CD4-positive, alpha-beta T cell treated with Interleukin-6 at 100 ng/mL for 8 hours (primary cell): ENCODE results near the gene UCMA.

ENCODE experiments used
- DNase-seq: peaks from one replicate; pipeline ENCODE4 v3.0.0-alpha.2; 2020; ENCODE audit warnings: mixed read lengths, low spot score

UCMA gene

DNA sequence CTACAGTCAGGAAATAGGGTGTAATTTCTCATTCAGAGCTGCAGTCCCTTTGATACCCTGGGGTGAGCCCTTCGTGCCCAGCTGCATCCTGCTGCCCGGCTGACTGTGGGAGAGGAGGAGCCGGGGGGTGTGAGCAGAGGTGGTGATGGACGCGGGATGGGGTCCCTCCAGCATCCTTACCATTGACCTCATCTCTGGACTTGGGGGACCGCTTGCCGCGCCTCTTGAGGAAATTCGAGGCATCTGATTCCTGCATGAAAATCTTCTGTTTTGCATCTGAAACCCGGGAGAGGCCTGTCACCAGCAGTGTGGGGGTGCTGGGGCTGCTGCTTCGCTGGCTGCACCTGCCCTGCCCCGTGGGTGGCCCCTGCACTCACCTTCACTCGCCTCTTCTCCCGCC lies 816 bp downstream of the UCMA start:
- DNase-seq = no peak

DNA sequence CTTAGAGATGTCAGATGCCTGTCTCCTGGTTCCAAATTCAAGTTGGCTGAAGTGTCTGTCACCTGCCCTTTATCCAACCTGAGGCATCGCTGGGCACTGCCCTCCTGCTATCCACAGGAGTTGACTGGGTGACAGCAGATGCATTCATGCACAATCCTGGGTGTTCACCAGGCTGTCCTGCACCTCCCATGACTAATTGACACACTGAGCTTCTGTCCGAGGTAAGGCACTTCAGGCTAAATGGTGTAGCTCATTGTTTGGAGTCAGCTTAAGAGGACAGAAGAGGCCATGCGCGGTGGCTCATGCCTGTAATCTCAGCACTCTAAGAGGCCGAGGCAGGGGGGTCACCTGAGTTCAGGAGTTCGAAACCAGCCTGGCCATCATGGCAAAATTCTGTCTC lies 2.4 kb downstream of the UCMA start:
- DNase-seq = no peak

DNA sequence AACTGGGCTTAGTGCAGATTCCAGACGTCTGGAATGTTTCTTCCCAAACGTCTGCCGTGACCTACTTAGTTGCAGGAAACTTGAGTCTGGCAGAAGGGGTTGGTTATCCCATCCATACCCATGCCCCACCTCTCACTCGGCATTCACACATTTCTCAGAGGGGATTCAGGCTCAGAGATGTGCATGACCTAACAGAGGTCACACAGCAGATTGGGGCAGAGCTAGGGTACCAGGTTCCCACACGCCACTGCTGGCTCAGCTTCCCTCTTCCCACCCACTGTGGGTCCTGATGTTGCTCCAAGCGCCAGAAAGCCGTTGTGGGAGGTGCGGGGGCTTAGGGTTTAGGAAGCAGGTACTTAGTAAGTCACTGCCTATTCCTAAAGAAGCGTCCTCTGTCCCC lies 3.0 kb downstream of the UCMA start:
- no peak for DNase-seq

DNA sequence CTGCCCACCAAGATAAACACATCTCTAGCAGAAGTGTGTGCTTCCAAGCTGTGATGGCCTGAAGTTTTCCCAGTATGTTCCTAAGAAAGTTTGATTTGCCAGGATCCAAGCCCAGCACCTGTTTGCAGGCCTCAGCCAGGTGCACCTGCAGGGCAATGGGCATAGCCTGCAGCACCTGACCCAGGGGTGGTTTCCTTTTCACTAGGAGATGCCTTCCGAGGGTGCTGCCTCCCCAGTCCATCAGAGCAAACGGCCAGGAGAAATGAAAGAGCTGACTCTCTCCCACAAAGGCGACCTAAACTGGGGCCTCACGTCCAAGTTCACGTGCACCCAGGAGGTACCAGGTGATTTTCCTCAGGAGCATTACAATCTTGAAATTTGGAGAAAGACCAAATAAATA lies 7.1 kb downstream of the UCMA start:
- no peak for DNase-seq

DNA sequence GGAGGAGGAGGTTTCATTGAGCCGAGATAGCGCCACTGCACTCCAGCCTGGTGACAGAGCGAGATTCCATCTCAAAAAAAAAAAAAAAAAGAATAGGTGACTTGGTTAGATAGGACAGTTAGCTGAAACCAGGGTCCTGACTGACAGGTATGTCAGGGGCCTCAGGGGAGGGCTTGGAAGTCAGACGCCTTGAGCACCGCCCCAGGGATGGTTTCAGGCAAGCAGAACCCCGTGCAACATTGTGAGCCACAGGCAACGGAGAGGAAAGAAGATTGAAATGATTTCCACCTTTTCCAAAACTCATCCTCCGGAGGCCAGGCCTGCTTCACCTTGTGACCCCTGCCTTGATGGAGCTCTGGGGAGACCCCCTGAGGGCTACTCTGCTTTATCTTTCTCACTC lies 8.6 kb downstream of the UCMA start:
- DNase-seq = no peak

DNA sequence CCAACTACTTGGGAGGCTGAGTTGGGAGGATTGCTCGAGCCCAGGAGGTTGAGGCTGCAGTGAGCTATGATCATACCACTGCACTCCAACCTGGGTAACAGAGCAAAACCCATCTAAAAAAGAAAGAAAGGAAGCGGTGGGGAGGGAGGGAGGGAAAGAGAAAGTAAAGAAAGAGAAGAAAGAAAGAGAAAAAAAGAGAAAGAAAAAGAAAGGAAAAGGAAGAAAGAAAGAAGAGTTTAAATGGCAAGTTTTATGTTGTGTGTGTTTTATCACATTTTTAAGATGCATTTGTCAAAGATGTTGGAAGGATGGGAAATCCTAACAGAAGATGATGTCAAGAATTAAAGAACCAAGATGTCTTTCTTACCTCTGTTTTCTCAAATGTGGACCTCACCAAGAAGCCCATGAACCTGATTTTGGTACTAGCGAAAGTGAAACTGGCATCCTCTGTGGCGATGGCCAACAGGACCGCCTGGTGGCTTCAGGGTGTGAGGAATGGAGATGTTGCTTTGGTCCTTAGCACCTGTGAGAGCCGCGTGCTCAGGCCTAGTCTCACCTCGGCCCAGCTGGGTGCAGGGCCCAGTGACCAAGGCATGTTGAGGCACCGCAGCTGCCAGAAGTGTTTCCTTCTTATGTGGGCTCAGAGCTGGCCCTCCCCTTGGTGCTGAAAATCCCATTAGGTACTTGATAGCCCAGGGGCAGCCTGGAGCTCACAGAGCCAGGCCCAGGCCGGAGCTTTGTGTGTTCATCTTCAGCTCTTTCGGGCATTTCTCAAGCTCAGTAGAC lies 9.8 kb downstream of the UCMA start:
- DNase-seq = no peak

DNA sequence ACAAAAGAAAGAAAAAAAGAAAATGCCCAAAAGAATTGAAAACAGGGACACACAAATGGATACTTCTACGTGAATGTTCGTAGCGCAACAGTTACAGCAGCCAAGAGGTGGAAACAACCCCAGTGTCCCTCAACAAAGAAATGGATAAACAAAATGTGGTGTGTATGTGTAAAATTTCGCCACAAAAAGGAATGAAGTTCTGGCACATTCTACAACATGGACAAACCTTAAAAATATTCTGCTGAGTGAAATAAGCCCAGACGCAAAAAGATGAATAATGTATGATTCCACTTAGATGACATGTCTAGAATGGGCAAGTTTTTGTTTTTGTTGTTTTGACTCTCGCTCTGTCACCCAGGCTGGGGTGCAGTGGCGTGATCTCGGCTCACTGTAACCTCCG lies 10.9 kb downstream of the UCMA start:
- no peak for DNase-seq

DNA sequence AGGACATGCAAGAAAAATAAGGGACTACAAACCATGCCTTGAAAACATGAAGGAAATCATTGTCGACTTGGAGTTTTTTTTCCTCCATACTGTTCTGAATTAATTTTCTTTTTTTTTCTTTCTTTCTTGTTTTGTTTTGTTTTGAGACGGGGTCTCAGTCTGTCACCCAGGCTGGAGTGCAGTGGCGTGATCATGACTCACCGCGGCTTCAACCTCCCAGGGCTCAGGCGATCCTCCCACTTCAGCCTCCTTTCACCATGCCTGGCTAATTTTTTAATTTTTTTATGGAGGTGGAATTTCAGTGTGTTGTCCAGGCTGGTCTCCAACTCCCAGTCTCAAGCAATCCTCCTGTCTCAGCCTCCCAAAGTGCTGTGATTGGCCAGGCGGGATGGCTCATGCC lies 11.6 kb downstream of the UCMA start:
- no peak for DNase-seq

DNA sequence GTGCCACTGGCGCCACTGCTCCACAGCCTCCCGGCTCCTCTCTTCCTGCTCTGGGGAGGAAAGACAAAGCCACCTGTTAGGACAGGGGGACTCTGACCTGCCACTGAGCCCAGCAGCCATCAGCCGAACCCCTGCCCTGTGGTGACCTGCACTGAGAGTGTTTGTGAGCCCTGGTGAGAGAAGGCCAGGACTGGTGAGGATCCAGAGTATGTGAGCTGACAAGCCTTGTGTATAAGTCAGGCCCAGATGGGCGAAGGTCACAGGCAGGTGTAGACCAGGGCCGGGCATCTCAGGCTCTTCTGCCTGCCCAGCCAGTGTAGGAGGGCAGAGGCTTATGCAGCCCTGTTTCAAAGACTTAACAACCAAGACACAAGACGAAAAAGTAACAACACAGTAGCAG lies 12.0 kb downstream of the UCMA start:
- DNase-seq = no peak

DNA sequence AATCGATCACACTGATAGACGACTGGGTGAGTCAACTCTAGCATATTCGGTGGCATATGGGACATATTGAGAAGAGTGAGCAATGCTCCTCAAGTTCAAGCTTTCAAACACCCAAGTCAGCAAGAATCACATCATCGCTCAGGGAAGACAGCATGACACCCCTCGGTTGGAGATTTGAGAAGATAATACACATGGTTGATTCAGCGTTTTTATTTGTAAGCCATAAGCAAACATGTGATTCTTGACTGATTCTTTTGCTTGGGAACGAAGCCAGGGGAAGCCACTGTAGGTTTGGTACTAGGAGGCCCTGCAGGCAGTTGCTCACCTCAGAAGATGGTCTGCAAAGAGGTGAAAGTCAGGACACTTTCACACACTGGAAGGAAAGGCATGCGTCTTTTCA lies 12.6 kb downstream of the UCMA start:
- no peak for DNase-seq

DNA sequence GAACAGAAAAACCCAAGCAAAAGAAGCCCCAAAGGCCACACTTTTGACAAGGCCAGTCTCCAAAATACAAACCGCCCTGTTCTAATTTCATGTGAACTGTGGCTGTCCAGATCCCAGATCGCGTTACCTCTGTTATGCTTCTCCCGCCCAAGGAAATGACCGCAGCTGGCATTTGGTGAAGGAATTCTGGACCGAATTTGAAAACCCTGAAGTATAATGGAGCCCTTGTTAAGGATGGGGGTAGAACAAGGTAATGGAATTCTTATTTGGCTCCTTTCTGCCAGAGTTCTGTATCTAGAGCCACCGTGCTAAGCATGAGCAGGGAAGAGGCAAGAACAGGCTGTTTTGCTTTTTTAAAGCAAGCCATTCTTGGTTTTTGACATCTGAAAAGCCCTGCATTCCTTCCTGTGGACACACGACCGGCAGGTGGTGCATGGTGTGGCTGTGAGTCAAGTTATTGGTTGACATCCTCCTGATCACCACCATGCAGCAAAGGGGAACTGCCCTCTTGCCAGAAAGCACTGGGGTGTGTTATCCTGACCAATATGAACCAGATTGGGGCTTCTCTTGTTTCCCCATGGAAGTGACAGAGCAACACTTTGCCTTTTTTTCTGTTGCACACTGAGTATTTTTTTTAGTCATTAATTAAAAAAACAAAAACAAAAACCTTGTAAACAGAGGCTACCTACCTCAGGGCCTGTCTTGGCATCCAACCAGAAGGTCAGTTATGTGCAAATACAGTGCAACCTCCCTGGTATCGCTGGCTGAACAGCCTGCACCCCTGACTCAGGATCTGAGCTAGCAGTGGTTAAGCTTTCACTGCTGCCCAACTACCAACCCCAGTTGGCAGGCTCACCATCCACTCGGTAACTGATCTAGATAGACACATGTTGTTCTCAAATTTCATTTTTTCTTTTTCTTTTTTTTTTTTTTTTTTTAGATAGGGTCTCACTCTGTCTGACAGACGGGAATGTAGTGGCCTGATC lies 14.2 kb downstream of the UCMA start:
- no peak for DNase-seq

DNA sequence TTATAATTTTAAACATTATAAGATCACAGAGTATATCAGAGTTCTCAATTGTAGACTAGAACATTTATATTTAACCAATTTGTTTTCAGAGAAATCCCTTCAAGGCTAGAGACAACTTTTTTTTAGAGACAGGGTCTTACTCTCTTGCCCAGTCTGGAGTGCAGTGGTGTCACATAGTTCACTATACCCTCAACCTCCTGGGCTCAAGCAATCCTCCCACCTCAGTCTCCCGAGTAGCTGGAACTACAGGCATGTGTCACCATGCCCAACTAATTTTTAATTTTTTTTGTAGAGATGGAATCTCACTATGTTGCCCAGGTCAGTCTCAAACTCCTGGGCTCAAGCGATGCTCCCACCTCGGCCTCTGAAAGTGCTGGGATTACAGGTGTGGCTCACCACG lies 15.3 kb downstream of the UCMA start:
- DNase-seq = no peak

DNA sequence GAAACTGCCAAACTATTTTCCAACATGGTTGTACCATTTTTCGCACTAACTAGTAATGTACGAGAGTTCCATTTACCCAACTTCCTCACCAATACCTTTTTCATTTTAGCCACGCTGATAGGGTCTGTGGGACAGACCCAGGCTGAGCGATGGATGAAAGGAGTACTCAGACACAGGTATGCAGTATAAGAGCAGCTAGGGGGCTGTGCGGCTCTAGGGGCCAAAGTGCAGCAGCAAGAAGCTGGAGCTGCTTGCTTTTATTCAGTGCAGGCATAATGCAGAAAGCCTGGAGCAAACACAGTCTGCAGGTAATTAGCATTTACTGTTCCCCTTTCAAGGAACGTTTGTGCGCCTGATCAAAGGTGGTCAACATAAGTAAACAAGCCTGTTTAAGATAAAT lies 21.0 kb downstream of the UCMA start:
- no peak for DNase-seq

DNA sequence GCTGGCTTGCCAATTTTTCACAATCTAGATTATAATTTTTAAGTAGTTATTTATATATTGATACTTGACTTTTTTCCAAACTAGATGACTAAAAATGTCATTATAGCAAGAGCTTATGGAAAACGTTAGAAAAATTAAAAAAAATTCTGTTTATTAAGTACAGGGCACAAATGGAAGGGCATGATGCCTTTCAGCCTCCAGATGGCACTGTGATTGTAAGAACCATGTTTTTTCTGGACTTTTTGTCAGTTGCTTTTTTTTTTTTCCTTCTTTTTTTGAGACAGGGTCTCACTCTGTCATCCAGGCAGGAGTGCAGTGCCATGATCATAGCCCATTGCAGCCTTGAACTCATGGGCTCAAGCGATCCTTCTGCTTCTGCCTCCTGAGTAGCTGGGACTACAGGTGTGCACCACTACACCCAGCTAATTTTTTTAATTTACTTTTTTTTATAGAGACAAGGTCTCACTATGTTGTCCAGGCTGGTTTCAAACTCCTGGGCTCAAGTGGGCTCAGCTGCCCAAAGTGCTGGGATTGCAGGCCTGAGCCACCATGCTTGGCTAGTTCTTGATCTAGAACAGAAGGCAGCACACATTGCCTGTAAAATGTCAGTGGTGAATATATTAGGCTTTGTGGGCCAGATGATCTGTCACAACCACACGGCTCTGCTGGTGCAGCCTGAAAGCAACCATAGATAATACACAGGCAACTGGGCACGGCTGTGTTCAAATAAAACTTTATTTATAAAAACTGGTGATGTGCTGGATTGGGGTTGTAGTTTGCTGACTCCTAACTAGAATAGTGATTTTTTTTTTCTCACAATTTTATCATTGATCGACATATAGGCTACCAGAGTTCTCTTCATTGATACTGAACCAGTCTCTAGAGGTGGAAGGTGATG lies 27.4 kb downstream of the UCMA start:
- no peak for DNase-seq

DNA sequence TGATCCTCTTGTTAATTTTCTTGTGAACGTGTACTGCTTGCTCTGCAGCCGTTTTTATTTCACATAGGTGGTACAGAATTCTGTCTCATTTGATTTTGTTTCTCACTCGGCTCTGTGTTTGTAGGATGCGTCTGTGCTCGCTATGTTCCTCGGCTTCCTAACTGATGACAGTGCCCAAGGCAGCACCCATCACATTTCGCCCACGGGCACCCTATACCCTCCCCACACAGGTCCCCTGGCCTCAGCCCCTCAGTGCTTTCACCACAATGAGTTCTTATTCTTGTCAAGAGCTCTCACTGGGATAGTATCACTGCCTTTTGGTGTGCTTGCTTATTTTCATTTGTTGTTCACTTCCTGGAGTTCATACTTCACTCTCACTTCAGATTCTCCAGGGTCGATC lies 28.1 kb downstream of the UCMA start:
- no peak for DNase-seq

DNA sequence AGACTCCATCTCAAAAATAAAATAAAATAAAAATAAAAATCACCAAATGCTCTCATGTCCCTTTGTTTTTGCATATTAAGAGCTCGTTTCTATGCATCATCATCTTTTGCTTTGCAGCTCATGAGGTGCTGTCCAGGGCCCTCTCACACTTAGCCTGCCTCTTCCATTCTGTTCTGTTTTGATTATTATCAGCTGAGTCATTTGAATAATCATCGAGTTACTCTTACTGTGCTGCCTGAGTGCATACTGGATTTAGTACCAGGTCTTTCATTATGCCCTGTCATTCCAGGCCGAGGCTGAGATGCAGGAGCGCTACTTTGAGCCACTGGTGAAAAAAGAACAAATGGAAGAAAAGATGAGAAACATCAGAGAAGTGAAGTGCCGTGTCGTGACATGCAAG lies 33.0 kb downstream of the UCMA start:
- DNase-seq = no peak

DNA sequence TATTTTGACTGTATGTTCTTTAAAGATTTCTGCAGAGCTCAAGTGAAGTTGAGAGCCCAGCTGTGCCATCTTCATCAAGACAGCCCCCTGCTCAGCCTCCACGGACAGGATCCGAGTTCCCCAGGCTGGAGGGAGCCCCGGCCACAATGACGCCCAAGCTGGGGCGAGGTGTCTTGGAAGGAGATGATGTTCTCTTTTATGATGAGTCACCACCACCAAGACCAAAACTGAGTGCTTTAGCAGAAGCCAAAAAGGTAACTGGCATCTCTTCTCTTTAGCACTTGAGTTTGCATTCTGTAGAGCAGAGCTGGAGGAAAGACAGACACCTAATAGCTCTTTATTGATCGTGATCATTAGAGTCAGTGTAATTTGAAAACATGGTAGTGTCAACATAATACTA lies 39.2 kb downstream of the UCMA start:
- no peak for DNase-seq

DNA sequence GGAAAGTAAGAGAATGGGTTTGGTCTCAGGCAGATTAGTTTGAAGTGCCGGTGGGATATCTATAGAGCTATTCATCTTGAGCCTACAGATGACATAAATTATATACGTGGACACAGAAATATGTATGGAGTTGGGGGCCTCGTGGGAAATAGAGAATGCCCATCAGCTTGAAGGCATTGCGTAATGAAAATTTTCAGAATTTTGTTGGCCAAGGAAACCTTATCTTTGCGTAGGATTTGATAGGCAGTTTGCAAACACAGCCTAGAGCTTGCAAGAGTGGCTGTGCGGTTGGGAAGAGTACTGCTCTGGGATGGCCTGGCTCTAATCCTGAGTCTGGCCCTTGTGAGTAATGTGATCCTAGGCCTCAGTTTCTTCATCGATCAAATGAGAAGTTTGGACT lies 40.5 kb downstream of the UCMA start:
- no peak for DNase-seq

DNA sequence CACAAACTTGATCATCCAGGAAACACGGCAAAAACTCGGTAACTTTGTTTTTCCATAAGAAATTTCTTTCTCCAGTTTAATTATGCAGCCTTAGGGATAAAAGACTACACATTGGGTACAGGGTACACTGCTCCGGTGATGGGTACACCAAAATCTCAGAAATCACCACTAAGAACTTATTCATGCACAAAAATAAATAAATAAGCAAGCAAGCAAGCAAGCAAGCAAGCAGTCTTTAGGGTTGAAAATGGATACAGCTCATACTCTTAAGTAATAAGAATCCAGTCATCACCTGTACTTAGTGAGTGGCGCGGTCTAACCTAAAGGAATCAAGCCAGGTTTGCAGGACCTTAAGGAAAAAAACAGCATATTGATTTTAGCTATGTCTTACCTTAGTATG lies 42.8 kb downstream of the UCMA start:
- DNase-seq = no peak

DNA sequence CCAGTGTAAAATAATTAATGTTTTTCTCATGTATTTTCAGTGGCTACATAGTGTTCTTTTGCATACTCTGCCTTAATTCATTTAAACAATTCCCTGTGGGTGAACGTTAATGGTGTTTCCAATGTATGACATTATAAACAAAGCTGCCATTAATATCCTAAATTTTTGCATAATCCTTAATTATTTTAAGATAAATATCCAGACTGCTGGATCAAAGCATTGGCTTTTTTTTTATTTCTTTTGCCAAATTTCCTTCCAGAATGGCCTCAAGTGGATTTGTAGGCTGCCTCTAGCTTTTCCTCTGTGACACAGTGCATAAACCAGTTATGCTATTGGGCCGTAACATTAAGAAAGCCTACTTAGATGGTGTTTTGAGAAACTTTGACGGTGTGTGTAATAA lies 43.4 kb downstream of the UCMA start:
- no peak for DNase-seq

DNA sequence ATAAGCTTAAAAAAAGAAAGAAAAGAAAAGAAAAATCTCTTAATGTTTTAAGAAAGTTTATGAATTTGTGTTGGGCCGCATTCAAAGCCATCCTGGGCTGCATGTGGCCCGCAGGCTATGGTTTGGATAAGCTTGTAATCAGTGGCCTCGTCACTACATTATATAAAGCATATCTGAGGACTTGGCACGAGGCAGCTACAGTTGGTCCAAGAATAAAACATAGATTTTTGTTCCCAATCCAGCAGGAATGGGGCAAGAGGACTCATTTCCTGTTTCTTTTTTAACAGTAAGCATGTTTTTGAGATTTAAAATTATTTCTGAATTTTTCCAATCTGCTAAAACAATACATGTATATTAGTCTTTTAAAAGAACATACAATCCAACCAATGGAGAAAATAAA lies 44.2 kb downstream of the UCMA start:
- DNase-seq = no peak

DNA sequence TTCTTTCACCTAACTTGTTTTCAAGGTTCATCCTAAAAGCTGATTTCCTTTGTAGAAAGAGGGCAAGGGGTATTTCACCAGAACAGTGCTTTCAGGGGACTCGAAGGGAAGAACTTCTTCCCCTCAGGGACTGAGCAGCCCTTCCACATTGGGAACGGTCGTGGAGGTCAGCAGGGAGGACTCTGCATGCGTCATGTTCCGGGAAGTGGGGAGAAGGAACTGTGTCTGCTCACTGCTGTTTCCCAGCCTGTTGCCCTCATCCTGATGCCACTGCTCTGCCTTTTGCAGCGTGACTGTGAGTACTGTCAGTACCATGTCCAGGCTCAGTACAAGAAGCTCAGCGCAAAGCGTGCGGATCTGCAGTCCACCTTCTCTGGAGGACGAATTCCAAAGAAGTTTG lies 45.6 kb downstream of the UCMA start:
- no peak for DNase-seq
